ENCODE measurements around the gene ARHGEF26. TPM values are rescaled to one million over a fixed set of nuclear protein-coding genes. Genes with fewer than 3 reads are reported as not detected.

Gene ARHGEF26
- polyA plus RNA-seq, 3 donors, result 0.05 TPM; not detected in 2

DNA sequence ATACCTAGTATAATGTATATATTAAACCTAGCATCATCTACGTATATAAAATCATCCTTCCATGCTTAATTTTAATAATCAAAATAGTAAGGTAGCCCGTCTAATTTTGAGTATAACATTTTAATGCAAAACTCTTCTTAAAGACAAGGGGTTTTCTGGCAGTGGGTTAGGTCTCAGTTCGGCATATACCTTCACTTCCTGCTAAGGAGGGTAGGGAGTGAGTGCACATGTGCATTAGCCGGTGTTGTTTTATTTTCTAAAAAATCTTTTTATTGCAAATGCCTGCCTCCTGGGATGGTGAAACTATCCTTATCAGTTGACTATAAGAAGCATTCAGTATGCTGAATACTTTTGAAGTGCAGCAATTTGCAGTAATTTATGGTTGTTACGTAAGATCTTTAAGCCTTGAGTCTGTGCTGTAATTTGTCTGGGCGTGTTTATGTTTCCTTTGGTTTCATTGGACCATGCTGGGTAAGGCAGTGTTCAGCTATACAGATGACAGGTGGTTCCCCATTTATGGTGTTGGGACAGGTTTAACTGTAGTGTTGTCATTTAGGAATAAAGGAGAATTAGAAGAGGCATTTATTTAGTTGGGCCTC lies 11.7 kb downstream of the ARHGEF26 start:
- H3K36me3 Mint-ChIP-seq, result no peaks in the 10 kb centered on the region
- peak overlapping the region in 1 of 2 donors; percentile 12 for H3K4me3 Mint-ChIP-seq
- no peak overlapping the region for H2AFZ ChIP-seq (ENCODE audit: insufficient read depth, low read depth, low read length, poor library complexity, severe bottlenecking)
- peaks cover 0 to 2% (median 2%) of the 10 kb centered on the region in 3 donors for H3K27me3 Mint-ChIP-seq (ENCODE audit: low read depth in 3 of 3)
- no peak overlapping the region for H3K9ac ChIP-seq (ENCODE audit: insufficient read depth, low read length, poor library complexity, severe bottlenecking)
- H3K9me3 ChIP-seq (replicated peaks in 1 of 2; ENCODE audit: control insufficient read depth in 1 of 2, insufficient read depth in 1 of 2, low read length in 2 of 2), result no peaks in the 10 kb centered on the region
- no peaks in the 10 kb centered on the region for H3K79me2 ChIP-seq (ENCODE audit: insufficient read depth, low read length)
- peaks cover 5% of the 10 kb centered on the region for H3K4me1 Mint-ChIP-seq
- peak overlapping the region; percentile 1 for H3K4me2 ChIP-seq (replicated peaks; ENCODE audit: extremely low read depth, low read length, poor library complexity, severe bottlenecking)
- no peaks in the 10 kb centered on the region for H4K20me1 ChIP-seq (ENCODE audit: insufficient read depth, low read length)
- peak in 2 of 3 donors; percentile 12 to 36 for DNase-seq
- intact Hi-C loops (cut with micrococcal nuclease), result no loop called here
- peaks cover 0 to 2% (median 0%) of the 10 kb centered on the region in 7 donors for H3K9me3 Mint-ChIP-seq
- no peaks in the 10 kb centered on the region for H3K27me3 ChIP-seq (ENCODE audit: control insufficient read depth in 2 of 2, insufficient read depth in 2 of 2, low read length in 2 of 2)
- TF ChIP-seq, protein P1, sequence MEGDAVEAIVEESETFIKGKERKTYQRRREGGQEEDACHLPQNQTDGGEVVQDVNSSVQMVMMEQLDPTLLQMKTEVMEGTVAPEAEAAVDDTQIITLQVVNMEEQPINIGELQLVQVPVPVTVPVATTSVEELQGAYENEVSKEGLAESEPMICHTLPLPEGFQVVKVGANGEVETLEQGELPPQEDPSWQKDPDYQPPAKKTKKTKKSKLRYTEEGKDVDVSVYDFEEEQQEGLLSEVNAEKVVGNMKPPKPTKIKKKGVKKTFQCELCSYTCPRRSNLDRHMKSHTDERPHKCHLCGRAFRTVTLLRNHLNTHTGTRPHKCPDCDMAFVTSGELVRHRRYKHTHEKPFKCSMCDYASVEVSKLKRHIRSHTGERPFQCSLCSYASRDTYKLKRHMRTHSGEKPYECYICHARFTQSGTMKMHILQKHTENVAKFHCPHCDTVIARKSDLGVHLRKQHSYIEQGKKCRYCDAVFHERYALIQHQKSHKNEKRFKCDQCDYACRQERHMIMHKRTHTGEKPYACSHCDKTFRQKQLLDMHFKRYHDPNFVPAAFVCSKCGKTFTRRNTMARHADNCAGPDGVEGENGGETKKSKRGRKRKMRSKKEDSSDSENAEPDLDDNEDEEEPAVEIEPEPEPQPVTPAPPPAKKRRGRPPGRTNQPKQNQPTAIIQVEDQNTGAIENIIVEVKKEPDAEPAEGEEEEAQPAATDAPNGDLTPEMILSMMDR (IDR thresholded peaks at IDR 0.05), result no peak
- no peak overlapping the region for H3K27ac ChIP-seq (ENCODE audit: low read depth in 1 of 2, low read length in 2 of 2)
- H3K27ac Mint-ChIP-seq, result no peak overlapping the region
- H3K36me3 ChIP-seq (replicated peaks in 1 of 2; ENCODE audit: control insufficient read depth in 1 of 2, insufficient read depth in 2 of 2, low read length in 2 of 2), result no peaks in the 10 kb centered on the region
- no peaks in the 10 kb centered on the region for H3K4me1 ChIP-seq (ENCODE audit: control insufficient read depth in 1 of 2, insufficient read depth in 2 of 2, low read length in 2 of 2)
- H3K4me3 ChIP-seq (replicated peaks in 1 of 3; ENCODE audit: low read depth in 2 of 3, low read length in 3 of 3), result no peak overlapping the region
- WGBS (ENCODE audit: insufficient coverage), result 16% methylated on average over 2 of the region's 6 CpGs

GRCh38 chr3:154135511-154136173 lies 14.5 kb downstream of the ARHGEF26 start:
- Mint-ChIP-seq H3K4me1 (peaks cover 5% of the 10 kb centered on the region), H3K4me3 (no peak overlapping the region), H3K27me3 (ENCODE audit: low read depth in 3 of 3) (peaks cover 0 to 3% (median under 1%) of the 10 kb centered on the region in 3 donors), H3K27ac (no peak overlapping the region), H3K9me3 (no peaks in the 10 kb centered on the region), H3K36me3 (no peaks in the 10 kb centered on the region)
- WGBS (ENCODE audit: insufficient coverage), result no CpG with 5 or more reads among the region's 5 CpGs
- no peaks in the 10 kb centered on the region for H3K27me3 ChIP-seq (ENCODE audit: control insufficient read depth in 2 of 2, insufficient read depth in 2 of 2, low read length in 2 of 2)
- intact Hi-C loops (cut with micrococcal nuclease), result no loop called here
- no peak for DNase-seq
- no peak overlapping the region for H3K4me3 ChIP-seq (replicated peaks in 1 of 3; ENCODE audit: low read depth in 2 of 3, low read length in 3 of 3)
- no peak overlapping the region for H2AFZ ChIP-seq (ENCODE audit: insufficient read depth, low read depth, low read length, poor library complexity, severe bottlenecking)
- H3K79me2 ChIP-seq (ENCODE audit: insufficient read depth, low read length), result no peaks in the 10 kb centered on the region
- no peak overlapping the region for H3K27ac ChIP-seq (ENCODE audit: low read depth in 1 of 2, low read length in 2 of 2)
- TF ChIP-seq, protein P1 (IDR thresholded peaks at IDR 0.05), result no peak
- H3K4me2 ChIP-seq (replicated peaks; ENCODE audit: extremely low read depth, low read length, poor library complexity, severe bottlenecking), result no peak overlapping the region
- H3K9me3 ChIP-seq (replicated peaks in 1 of 2; ENCODE audit: control insufficient read depth in 1 of 2, insufficient read depth in 1 of 2, low read length in 2 of 2), result no peaks in the 10 kb centered on the region
- no peaks in the 10 kb centered on the region for H4K20me1 ChIP-seq (ENCODE audit: insufficient read depth, low read length)
- no peak overlapping the region for H3K9ac ChIP-seq (ENCODE audit: insufficient read depth, low read length, poor library complexity, severe bottlenecking)
- no peaks in the 10 kb centered on the region for H3K36me3 ChIP-seq (replicated peaks in 1 of 2; ENCODE audit: control insufficient read depth in 1 of 2, insufficient read depth in 2 of 2, low read length in 2 of 2)
- H3K4me1 ChIP-seq (ENCODE audit: control insufficient read depth in 1 of 2, insufficient read depth in 2 of 2, low read length in 2 of 2), result no peaks in the 10 kb centered on the region
